ENCODE results near the gene PATZ1.
A peak's percentile ranks its signal among the peaks of the same experiment; 100 is the strongest.
"Not testable (repeated sequence)": the region's sequence is repeated elsewhere in the genome, so short reads cannot be mapped to it uniquely, and the experiment has no call there.

The PATZ1 gene

DNA sequence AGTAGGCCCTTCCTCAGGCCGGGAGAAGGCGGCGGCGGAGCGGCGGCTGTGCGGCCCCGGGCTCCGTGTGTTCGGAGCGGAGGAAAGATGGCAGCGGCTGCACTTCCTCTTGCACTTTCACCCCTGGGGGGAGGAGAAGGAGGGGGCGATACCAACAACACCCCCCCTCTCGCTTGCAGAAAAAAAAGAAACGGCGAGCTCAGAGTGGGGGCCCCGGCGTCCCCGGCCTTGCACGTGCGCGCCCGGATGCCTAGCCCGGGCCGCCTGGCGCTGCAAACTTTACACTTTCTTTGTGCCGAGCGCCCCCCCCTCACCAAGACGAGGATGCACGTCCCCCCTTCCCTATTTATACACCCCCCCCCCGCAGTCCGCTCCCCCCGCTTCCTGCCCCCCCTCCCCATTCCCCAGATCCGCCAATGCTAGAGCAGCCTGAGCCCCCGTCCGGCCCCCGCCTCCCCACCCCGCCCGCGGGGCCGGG is at the start of gene PATZ1:
PATZ1 (minus strand) TSS at position 92 of the 478 bp plus-strand sequence. CDS start 744 bp downstream, outside the sequence.
- peak; percentile 64 for DNase-seq

- DNase-seq, result no peak
Observed at GRCh38 chr22:31394326-31394725, 48.2 kb upstream of the PATZ1 start.

- DNase-seq, result no peak
Observed at GRCh38 chr22:31393893-31394292, 47.7 kb upstream of the PATZ1 start.

- DNase-seq, result peak; percentile 41
Observed at GRCh38 chr22:31378651-31379050, 32.5 kb upstream of the PATZ1 start.

GRCh38 chr22:31378123-31378522 is 32.0 kb upstream of the PATZ1 start:
- no peak for DNase-seq

- no peak for DNase-seq
Observed at GRCh38 chr22:31377612-31378011, 31.5 kb upstream of the PATZ1 start.

GRCh38 chr22:31367426-31367825 is 21.3 kb upstream of the PATZ1 start:
- peak; percentile 39 for DNase-seq

DNA sequence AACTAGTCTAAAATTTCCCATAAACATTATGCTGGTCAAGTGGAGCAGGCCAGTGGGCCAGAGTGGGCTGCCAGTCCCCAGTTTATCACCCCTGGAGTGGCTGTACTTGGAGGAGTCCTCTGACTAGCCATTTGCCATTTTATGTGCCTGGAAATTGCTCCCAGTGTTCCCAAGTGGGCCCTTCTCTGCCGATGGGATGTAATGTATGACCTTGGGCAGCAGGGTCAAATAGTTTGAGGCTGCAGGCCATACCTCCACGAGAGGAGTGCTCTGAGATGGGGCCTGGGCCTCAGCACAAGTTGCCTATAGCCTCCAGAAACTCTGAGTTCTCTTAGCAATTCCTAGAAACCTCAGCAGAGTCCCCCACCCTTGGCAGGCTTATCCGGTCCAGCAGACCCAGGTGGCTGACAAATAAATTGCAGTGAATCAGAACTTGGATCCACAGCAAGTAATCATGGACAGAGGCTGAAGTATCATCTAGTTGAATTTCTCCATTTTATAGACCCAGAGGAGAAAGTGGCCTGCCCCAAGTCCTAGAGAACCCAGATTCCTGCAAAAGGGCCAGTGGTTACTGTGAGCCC is 17.8 kb upstream of the PATZ1 start:
- DNase-seq, result no peak

GRCh38 chr22:31361743-31362142 is 15.6 kb upstream of the PATZ1 start:
- no peak for DNase-seq

DNA sequence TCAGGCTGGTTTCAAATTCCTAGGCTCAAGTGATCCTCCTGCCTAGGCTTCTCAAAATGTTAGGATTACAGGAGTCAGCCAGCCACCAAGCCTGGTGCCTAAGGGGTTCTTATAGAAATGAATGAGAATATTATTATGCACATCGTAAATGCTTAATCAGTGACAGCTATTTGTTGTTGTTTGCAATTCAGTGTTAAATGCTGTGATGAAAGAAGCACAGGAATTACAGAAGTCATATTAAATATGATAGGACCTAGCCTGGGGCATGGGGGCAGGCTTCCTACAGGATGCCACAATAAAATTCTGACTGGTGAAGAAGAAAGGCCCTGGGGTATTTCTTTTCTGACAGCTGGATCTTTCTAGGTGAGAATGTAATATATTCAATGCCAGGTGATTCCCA is 13.9 kb upstream of the PATZ1 start:
- no peak for DNase-seq

GRCh38 chr22:31354515-31354914 is 8.4 kb upstream of the PATZ1 start:
- no peak for DNase-seq

DNA sequence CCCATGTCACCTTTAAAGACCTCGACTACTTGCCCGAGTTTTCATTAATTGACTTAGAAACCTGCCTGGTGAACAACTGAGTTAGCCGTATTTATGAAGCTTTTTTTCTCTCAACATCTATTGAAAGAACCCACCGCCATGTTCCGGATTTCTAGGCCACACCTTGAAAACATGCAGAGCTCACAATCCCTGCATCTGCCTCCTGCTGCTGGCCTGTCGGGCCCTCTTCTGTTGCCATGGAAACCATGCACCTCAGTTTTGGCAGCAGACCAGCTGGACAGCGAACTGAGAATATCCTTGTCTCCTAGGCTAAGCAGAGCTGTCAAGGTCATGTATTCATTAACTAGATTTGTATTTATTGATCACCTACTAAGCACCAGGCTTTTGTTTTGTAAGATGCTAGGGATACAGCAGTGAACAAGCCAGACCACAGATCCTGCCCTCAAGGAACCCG is 4.3 kb upstream of the PATZ1 start:
- no peak for DNase-seq

DNA sequence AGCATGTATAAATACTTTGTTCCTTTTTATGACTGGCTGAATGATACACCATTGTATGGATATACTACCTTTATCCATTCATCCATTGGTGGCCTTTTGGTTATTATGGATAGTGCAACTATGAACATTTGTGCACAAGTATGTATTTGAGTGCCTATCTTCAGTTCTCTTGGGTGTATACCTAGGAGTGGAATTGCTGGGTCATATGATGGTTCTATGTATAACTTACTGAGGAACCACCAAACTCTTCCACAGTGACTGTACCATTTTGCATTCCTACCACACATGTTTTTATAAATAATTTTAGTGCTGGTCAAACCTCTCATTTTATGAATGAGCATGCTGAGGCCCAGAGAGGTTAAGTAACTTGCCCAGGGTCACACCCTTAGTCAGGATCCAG is 3.8 kb upstream of the PATZ1 start:
- DNase-seq, result no peak

DNA sequence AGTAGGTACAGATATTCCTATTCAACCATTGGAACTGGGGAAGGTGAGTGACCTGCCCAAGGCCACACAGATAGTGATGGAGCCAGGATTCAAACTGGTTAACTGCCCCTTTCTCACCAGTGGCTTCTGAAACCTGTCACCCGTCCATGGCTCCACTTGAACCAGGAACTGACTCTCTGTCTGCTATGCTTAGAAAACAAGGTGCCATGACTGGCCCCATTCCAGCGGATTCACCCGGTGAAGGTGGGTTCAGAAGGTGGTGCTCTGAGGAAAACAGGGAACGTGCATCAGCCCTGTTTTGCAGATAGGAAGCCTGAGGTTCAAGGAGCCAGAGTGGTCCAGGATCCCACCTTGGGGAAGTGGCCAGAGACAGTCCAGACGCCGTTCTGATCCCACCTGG is 2.6 kb upstream of the PATZ1 start:
- DNase-seq, result no peak

DNA sequence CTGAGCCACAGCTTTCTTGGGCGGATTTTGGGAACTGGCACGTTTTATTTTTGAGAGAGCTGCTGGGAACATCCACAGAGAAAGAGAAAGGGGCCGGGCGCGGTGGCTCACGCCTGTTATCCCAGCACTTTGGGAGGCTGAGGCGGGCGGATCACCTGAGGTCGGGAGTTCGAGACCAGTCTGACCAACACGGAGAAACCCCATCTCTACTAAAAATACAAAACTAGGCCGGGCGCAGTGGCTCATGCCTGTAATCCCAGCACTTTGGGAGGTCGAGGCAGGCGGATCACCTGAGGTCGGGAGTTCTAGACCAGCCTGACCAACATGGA is 1.8 kb upstream of the PATZ1 start:
- not testable (repeated sequence) for DNase-seq

- peak; percentile 84 for DNase-seq
Observed at GRCh38 chr22:31347251-31348008, 1.3 kb upstream of the PATZ1 start.

GRCh38 chr22:31346733-31347250 is 646 bp upstream of the PATZ1 start:
- DNase-seq, result no peak

DNA sequence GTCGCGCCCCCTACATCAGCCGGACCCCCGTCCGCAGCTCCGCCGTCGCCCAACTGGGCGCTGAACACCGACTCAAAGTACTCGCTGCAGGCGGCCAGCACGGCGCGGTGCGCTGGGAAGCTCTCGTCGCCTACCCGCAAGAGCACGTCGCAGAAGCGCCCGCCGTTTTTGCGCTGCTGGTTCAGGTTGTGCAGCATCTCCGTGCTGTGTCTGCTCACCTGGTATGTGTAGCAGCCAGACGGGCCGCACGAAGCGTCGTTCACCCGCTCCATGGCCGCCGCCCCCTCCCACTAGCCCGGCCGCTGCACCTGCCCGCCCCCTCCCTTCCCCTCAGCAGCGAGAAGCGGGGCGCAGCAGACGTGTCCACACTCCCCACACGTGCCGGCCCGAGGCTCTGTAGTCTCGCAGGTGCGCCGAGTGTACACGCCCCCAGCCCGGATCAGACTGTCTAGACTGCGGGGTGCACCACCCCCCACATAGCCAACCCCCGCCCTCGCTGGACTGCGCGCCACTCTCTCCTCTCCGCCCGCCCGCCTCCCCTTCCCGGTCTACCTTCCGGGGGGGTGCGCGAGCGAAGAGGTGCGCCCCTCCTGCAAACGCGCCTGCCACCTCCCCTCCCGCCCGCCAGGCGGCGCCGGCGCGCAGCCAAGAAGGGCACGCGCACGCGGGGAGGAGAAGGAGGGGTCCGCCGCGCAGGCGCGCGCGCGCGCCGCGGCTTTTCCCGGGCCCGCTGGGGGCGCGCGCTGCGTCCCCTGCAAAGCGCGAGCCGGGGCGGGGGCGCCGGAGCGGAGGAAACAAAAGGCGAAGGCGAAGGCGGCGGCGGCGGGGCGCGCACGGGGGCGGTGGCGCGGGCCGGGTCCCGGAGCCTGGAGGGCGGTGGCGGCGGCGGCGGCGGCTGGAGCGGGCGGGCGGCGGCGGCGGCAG is 553 bp downstream of the PATZ1 start:
- DNase-seq, result peak; percentile 91

DNA sequence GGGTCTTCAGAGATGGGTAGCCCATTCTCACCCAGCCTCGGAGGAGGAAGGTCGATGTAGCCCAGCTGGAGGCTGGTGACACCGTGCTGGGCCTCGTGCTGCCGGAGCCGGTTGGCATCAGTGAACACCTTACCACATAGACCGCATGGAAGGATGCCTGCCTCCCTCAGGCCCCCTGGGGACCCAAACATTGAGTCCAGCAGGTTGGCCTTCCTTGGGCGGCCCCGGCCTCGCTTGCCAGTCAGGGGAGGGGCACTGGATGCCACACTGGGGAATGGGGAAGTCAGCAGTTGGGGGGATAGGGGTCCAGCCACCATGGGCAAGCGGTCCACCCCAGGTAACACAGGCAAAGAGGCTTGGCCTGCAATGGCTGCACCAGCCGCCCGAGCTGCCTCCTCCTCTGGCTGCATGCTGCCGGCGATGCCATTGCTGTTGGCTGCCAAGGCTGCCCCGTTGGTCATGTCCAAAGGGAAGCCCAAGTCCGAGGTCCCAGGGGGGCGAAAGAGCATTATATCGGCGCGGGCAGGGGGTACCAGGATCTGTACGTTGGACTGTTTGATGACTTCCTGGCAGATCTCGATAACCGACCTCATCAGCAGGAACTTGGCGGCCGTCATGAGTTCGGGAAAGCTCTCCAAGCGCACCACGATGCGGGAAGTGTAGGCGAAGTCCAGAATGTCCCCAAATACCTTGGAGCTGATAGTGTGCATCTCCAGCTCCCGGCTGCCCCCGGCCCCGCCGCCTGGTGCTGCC is 1.4 kb downstream of the PATZ1 start:
- no peak for DNase-seq

GRCh38 chr22:31344256-31344577 is 1.9 kb downstream of the PATZ1 start:
- DNase-seq, result no peak

- DNase-seq, result peak; percentile 23
Observed at GRCh38 chr22:31343235-31344191, 2.6 kb downstream of the PATZ1 start.

Data from suppressor macrophage treated with lipopolysaccharide for 4 hours (primary cell).